GM03348 (cell line): ENCODE measurements around the gene VAPA.

Source experiments
- DNase-seq: peaks from one replicate; pipeline ENCODE4 v3.0.0; 2012; ENCODE audit warnings: low spot score

Gene VAPA, protein sequence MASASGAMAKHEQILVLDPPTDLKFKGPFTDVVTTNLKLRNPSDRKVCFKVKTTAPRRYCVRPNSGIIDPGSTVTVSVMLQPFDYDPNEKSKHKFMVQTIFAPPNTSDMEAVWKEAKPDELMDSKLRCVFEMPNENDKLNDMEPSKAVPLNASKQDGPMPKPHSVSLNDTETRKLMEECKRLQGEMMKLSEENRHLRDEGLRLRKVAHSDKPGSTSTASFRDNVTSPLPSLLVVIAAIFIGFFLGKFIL

DNA sequence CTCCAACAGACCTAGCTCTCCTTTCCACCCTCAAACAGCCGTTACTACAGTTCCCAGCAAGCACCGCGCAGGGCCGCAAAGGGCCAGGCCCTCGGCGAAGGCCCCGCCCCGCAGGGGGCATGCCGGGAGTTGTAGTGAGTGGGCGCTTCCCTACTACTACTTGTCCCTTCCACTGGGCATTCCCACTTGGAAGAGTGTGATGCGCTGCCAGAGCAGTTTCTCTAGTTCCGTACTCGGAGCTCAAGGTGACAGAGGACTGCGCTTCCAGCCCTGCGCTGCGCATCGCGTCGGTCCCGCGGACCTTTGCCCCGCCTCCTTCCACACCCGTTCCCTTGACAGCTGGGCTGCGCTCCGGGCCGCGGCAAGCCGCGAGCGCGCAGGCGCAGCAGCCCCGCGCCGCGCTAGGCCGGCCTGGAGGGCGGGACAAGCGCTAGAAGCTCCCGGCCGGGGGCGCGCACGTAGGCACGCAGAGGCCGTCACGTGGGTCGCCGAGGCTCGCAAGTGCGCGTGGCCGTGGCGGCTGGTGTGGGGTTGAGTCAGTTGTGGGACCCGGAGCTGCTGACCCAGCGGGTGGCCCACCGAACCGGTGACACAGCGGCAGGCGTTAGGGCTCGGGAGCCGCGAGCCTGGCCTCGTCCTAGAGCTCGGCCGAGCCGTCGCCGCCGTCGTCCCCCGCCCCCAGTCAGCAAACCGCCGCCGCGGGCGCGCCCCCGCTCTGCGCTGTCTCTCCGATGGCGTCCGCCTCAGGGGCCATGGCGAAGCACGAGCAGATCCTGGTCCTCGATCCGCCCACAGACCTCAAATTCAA lies at the start of gene VAPA:
TSS of gene VAPA (plus strand) at position 491 of the 808 bp plus-strand sequence. CDS start at position 732, 241 bp downstream.
- DNase-seq: peak; percentile 98

DNA sequence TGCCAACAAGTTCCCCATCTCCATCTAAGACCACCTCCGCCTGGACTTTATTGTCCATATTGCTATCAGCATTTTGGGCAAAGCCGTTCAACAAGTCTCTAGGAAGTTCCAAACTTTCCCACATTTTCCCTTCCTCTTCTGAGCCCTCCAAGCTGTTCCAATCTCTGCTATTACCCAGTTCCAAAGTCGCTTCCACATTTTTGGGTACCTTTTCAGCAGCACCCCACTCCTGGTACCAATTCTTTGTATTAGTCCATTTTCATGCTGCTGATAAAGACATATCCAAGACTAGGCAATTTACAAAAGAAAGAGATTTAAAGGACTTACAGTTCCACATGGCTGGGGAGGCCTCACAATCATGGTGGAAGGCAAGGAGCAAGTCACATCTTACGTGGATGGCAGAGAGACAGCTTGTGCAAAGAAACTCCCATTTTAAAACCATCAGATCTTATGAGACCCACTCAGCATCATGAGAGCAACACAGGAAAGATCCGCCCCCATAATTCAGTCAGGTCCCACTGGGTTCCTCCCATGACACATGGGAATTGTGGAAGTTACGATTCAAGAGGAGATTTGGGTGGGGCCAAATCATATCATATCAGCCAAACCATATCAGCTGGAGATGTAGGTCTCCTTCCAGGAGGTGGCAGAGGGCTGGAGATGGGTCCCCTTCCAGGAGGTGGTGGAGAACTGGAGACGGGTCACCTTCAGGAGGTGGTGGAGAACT lies 47.9 kb upstream of the VAPA start:
- DNase-seq: no peak

DNA sequence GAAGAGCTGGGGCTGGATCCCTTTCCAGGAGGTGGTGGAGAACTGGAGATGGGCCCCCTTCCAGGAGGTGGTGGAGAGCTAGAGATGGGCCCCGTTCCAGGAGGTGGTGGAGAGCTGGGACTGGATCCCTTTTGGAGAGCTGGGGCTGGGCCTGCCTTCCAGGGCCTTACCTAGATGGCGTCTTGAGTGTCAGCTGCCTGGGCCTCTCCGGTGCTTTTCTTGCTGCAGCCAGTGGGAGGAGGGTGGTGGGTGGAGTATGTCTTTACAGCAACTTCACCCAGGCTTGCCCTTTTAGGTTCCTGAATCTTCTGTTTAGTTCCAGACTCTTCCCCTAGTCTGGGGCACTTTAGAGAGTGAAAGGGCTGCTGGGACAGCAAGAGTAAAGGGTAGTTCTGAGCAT lies 47.2 kb upstream of the VAPA start:
- DNase-seq: no peak

DNA sequence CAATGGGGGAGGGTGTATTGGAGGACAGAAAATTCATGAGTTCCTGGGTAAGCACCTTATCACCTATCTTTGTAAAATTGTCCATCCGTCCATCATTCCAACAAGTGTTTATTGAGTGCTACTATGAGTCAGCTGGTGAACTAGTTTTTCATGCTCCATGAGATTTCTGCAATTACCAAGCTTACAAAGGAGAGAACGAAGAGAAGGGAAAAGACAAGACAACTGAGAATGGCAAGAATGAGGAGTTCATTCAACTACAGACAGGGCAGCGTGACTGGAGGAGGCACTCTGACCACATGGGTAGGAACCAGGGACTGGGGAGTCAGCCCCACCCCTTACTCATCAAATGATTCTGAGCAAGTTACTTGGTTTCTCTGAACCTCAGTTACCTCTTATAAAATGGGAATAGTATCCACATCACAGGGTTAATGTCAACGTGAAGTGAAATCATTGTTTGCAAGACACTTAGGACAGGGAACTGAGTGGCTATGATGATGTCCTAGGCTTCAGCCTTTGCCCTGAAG lies 46.7 kb upstream of the VAPA start:
- DNase-seq: no peak

DNA sequence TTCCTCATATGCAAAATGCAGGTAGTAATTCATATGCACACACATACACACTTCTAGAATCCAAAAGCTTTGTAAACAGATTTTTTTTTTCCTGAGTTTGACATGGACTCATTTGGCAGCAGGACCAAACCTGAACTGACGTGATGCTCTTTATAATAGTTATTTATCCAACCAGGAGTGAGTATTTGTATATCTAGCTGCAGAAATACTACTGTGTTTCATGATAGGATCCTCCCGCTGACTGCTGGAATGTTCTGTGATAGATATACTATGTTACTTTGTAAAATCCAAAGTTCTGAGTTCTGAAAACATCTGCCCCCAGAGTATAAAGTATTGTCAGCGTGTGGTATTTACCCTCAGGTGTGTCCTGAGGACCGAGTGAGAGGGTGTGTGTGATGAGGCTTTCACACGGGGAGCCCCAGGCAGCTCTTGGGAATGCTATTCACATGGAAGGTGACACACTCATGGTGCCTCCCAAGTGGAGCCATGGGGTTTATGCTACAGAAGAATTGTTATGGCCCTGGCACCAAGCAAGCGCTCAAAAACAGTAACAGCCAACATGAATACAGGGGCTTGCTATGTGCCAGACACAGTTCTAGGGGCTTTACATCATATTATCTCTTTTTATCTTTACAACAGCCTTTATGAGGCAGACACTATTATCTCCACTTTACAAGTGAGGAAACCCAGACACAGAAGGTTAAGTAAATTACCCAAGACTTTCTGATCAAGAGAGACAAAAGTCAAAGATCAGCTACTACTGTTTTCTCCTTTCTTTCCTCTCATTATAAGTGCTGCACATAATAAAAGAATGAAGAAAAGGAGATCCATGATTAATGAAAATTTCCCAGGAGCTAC lies 44.7 kb upstream of the VAPA start:
- DNase-seq: no peak

DNA sequence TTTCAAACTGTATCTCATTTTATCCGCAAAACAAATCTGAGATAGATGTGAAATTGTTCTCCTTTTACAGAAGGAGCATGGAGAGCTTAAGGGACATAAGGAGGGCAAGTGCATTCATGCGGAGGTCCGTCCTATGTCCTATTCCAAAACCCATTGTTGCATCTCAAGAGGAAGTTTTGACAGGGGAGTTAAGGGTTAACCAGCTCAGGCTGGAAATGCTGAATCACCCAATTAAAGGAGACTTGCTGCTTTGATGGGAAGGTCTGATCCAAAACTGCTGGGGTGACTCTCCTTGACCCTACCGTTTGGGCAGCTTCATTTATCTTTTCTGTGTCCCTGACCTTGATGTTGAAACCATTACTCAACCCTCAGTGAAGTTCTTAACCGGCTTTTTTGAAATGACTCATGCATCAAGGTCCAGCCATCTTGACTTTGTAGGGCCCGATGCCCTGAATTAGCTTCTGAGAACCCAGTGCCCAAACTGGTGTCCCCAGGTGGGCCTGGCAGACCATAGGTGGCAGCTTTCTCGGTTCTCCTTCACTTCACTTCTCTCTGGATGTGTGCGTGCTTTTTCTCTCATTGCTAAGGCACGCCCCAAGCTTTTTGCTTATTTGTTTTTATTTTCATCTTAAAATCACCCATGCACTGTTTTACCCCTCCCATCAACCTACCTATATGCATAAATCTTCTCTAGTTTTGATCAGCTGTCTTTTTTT lies 43.9 kb upstream of the VAPA start:
- DNase-seq: peak; percentile 51

DNA sequence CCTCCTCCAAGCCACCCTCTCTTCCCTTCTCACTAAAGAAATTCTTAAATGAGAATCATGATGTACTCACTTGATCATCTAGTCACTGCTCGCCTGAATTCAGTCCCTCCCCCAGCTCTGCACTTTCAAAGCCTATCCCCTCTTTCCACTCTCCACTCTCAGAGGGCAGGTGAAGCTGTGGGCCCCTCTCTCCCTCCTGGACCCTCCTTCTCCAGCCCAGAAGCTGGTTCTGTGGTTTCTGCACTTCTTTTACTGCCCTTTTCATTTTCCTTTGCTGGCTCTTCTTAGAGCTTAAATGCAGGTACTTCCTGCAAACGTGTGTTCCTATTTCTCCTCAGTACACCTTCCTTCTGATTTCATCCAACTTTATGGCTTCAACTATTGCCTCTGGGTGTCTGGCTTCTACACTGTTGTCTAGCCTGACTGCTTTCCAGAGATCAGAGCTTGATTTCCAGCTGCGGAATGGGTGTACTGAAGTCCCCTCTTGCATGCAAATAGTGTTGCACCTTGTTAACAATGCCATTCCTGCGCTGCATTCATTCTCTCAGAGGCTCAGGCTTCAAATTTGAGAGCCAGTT lies 43.3 kb upstream of the VAPA start:
- DNase-seq: no peak

DNA sequence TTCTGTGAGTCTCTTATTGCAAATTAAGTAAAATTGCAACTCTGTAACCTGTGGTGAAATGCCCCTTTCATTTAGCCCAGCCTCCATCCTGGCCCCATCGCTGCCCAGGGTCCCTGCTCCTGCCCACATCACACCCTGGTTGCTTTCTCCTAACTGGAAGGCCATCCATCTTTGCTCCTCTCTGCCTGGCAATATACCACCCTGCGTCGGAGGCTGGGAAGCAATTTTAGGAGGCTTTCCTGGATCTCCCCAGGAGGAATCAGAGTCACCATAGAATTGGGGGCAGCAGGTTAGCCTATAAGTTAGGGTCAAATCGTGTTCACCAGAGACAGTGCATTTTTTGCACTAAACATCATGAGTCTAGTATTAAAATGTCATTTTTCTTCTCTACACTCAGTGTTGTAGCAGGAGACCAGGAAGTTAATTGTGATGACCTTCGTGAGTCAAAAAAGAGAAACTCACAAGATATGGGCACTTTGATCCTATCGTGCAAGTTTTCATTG lies 42.5 kb upstream of the VAPA start:
- no peak for DNase-seq

DNA sequence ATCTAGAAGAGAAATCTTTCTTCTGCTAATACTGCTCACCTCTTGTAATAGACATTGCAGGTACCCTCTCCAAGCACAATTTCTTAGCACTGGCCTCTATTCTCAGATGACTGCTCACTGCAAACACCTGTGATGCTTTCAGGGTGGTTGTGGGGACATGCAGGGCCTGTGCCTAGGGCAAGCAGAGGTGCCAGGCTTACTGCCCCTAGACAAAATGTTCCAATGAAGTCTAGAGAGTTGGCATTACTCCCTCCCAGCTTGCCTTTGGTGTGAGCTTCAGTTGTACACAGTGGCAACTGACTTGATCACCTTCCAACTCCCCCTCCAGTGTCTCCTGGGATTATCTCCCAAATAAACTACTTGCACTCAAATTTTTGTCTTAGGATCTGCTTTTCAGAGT lies 41.0 kb upstream of the VAPA start:
- no peak for DNase-seq

DNA sequence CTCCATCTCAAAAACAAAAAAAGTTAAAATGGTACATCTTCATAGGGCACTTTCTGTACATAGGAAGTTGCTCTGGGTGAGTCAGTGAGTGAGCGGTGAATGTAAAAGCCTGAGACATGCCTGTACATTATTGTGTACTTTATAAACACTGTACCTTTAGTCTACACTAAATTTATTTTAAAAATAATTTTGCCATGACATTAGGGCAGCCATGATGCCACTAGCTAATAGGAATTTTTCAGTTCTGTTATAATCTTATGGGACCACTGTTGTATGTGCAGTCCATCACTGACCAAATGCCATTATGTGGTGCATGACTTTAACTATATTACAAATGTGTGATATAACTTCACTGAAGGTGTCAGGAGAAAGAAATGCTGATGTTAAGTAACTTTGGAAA lies 39.1 kb upstream of the VAPA start:
- DNase-seq: no peak

DNA sequence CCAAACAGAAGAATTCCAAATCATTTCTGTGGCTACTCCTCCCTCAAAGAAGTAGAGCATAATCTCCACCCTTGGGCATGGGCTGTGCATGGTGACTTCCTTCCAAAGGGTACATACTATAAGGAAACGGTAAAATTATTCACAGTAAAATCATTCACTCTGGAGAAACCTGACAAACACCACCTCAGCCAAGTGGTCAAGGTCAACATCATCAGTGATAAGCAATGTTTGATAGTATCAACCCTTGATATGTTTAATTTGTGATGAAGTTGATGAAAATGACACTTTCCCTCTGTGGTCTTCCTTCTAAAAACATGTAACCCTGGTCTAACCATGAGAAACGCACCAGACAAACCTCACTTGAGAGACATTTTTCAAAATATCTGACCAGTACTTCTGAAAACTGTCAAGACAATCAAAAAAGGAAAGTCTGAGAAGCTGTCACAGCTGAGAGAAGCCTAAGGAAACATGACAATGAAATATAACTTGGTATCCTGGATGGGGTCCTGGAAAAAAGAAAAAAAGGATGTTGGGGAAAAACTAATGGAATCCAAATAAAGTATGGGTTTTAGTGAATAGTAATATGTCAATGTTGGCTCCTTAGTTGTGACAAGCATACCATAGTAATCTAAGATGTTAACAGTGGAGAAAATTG lies 37.5 kb upstream of the VAPA start:
- DNase-seq: no peak

DNA sequence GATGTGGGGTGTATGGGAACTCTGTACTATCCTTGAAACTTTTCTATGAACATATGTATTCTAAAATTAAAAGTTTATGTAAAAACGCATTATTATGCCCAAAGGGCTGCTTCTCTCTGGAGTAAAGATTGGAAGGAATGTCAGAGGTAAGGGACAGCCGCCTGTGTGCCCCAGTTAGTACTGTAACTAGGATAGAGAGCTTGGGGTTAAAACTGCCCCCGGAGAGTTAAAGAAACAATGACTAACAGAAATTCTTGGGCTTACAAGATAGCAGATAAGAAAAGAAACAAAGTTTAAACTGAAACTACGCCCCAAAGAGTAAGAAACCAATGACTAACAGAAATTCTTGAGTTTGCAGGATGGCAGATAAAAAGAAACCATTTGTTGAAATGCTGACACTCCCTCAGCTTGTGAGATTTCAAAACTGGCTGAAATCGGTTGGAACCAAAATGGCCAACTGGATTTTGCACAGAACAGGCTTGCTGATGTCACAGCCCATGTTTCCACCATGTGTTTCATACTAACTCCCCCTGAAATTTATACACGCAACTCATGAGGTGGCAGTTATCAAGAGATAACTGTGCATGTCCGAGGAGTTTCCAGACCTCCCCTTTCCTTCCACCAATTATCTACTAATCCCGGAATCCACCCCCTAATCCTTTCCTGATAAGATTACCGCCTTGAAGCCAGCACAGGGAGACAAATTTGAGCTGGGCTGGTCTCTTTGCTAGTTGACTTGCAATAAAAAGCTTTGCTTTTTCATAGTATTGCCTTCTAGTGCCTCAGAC lies 36.8 kb upstream of the VAPA start:
- peak; percentile 52 for DNase-seq

DNA sequence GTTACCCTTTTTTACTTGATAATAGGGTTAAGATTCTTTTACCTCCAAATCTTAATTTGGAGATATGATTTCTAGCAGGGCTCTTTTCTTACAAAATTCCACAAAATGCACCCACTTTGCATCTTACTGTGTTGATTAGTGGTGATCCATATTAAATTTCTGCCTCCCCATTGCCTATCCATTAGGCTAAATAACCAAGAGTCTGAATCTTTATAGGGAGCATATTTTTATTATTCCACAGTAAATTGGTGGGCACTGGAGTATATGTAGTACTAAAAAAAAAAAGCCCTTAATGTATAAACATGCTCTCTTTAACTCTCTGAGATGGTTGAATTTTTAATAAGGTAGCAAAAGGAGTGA lies 36.2 kb upstream of the VAPA start:
- no peak for DNase-seq

DNA sequence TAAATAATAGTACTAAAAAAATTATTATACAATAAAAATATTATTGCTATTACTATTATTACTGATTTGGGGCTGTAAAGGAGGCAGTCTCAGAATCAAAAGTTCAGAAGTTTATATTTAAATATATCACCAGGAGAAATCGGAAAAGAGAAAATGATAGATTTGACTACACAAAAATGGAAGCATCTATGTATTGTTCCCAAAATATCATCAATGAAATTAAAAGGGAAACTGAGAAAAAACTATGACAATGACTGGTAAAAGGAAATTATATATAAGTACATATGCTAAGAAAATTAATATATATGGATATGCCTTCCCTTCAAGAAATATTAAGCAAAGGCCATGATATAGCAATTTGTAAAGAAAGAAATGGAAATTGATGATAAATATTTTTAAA lies 35.7 kb upstream of the VAPA start:
- DNase-seq: no peak

DNA sequence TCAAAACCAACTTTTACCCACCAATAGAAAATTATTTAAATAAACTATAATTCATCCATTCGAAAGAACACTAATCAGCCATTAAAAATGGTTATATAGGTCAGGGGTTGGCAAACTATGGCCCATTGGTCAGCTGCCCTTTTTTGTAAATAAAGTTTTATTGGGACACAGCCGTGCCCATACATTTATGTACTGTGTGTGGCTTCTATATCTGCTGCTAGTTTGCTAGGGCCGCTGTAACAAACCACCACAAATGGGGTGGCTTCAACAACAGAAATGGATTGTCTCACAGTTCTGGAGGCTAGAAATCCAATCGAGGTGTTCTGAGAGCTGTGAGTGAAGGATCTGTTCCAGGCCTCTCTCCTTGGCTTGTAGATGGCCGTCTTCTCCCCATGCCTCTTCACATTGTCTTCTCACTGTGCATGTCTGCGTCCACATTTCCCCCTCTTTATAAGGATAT lies 35.0 kb upstream of the VAPA start:
- no peak for DNase-seq

DNA sequence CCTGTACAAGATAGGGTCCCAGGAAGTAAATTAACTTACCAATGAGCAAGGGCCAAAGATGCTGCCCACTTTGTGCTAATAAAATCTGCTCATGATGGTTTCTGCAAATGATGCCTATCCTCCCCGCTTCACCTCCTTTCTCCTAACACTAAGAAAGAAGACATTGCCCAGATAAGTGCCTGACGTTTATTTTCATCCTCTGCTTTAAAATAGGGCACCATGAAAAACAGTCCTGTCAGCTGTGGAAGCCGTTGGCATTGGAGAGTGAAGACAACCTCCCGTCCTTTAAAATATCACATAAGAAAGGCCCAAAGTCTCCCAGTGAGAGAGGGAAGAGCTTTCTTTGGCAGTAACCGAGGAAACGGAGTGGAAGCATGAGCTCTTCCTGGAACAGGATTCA lies 29.7 kb upstream of the VAPA start:
- DNase-seq: no peak

DNA sequence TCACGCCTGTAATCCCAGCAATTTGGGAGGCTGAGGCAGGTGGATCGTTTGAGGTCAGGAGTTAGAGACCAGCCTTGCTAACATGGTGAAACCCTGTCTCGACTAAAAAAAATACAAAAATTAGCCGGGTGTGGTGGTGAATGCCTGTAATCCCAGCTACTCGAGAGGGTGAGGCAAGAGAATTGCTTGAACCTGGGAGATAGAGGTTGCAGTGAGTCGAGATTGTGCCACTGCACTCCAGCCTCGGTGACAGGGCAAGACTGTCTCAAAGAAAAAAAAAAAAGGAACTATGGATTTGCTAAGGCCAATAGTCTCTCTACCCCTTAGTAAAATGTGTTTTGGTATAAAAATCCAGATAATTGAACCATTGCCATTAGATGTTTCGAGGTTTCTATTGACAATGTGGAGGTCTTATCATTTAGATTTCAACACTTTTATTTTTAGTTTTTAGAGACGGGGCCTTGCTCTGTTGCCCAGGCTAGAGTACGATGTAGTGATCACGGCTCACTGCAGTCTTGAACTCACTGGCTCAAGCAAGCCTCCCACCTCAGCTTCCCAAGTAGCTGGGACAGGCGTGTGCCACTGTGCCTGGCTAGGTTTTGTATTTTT lies 29.2 kb upstream of the VAPA start:
- DNase-seq: no peak

DNA sequence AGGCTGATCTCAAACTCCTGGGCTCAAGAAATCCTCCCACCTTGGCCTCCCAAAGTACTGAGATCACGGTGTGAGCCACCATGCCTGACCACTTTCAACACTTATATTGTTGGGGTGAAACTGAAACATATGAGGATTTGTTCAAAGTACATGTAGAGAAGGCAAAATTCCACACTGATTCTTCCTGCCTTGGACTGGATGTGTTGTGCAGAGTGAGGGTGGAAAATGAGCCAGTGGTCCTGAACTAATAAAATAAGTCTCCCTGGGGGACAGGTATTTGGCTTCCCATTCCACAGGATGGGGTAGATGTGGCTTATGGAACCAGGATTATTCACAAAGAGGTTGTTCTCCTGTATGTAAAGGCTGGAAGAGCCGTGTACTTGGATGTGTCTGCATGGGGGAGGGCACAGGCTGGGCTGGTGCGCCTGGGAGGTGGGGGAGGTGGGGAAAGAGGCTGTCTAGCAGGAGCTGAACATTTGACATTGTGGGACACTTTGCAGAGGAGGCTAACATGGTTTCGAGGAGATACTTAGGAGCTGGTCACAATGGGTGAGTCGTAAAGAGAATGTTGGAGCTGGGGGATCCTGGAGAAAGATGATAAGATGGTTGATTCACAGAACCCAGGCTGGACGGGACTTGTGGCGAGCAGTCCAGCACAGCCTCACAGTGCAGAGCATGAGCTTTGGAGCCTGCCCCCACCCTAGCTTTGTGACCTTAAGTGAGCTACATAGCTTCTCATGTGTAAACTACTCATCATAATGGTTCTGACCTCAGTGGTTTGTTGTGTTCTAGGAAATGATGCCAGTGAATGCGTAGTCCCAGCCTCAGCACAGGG lies 28.4 kb upstream of the VAPA start, which contains the start of gene TXNDC2:
TSS of gene TXNDC2 (plus strand) at position 804 of the 835 bp plus-strand sequence. CDS start 708 bp downstream, outside the sequence.
- peak; percentile 20 for DNase-seq
